HL-60/S4 treated with phorbol 12-myristate 13-acetate at 8.2 ng/mL for 4 days and 3 days (cell line): ENCODE data around the gene RNF157.

Source experiments
- in situ Hi-C: fragments of 300-500 bp; cut with MboI; formaldehyde crosslinking; loops from 2 replicates; pipeline ENCODE4 v1.15.0; 2022; ENCODE audit warnings: low sequenced_read_pairs

Gene RNF157

GRCh38 chr17:76102944-76103273, 137.4 kb downstream of the RNF157 start:
- in situ Hi-C loops = loop anchor here (25.0 kb wide), 1 partner anchor 91 kb away; the partner anchor contains the start of gene CDK3

GRCh38 chr17:76097716-76098295, 142.5 kb downstream of the RNF157 start:
- in situ Hi-C loops = no loop called here

- in situ Hi-C loops = no loop called here
Observed at GRCh38 chr17:76095943-76096342, 144.3 kb downstream of the RNF157 start.

- in situ Hi-C loops = no loop called here
Observed at GRCh38 chr17:76094046-76094445, 146.2 kb downstream of the RNF157 start.

DNA sequence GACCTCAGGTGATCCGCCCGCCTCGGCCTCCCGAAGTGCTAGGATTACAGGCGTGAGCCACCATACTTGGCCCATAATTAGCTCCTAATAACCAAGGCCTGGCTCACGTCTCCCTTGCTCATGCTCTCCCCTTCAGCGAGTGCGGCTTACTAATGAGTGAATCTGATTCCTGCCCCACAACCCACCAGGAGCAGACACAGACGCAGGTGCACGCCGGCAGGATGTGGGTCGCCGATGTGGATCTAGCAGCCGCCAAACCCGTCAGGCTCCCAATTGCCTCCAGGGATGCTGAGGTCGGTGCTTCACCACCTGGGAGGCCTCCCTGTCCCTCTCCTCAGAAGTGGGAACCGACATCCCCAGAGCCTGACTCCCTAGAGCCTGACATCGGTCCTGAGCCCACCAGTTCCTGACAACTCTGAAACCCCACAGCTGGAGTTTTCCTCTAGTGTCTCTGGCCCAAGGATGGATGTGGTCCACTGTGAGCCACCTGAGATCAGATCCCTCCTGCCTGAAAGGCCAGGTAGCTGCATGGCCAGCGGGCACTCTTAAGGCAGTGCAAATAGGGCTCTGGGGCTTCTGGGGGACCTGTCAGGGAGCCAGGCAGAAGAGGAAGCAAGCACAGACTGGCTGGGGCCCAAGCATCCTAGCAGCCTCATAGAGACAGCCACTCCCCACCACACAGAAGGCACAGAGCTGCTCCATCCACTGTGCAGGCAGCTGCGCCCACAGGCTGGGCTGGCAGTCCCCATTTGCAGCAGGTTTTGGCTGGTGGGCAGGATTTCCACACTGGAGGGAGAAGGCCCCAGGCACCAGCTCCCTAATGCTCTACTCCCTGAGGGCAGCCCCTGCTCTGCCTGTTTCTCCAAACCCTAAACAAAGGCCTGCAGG, 147.5 kb downstream of the RNF157 start:
- in situ Hi-C loops = no loop called here
